Measurements from ENCODE around the gene HCRTR1. TPM values are rescaled to one million over a fixed set of nuclear protein-coding genes. Genes with fewer than 3 reads are reported as not detected.

HCRTR1 gene
- total and polyA plus RNA-seq, 2 donors (not counting 3 experiments of a cell fraction or from before 2014, with no cell fraction given) = 0.93 to 1.5 TPM

DNA sequence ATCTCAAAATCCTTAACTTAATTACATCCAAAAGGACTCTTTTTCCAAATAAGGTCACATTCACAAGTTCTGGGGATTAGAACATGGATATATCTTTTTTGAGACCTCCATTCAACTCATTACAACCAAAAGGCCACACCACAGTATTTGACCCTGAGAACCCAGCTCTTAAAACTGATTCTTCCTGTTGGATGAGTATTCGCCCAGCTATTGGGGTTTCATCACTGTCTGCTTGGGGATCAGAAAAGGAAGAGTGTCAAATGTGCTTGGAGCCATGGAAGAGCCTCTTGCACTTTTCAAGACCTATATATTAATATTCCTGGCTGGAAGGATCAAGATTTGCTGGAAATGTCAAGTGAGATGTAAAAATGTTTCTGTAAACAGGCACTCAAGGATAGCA lies 46.6 kb upstream of the HCRTR1 start:
- no peaks in the 10 kb centered on the region for H3K36me3 ChIP-seq (ENCODE audit: control insufficient read depth in 2 of 2, extremely low read depth in 1 of 2, insufficient read depth in 2 of 2, low read length in 2 of 2)
- CTCF ChIA-PET = interaction anchor here (0.7 to 2.0 kb wide), 7 partner anchors 10 to 47 kb away, joined by 3 to 5 read pairs (median 4); no protein-coding TSS in a partner anchor
- H3K79me2 ChIP-seq (ENCODE audit: control insufficient read depth, insufficient read depth, low read length) = peaks cover 2% of the 10 kb centered on the region
- TF ChIP-seq POLR2AphosphoS5 (IDR thresholded peaks at IDR 0.05; ENCODE audit: insufficient read depth, low read depth, low read length) = no peak
- TF ChIP-seq MYC (IDR thresholded peaks at IDR 0.05; ENCODE audit: low read depth, low read length) = no peak
- TF ChIP-seq EZH2 (IDR thresholded peaks at IDR 0.05; ENCODE audit: borderline replicate concordance, low read depth, low read length, severe bottlenecking) = no peak
- TF ChIP-seq GATA2 (IDR thresholded peaks at IDR 0.05; ENCODE audit: insufficient read depth, insufficient read length, low read depth, low read length) = no peak
- no peak for TF ChIP-seq JUN (IDR thresholded peaks at IDR 0.05; ENCODE audit: borderline replicate concordance, insufficient read depth, insufficient read length, low read depth)
- TF ChIP-seq POLR2A (IDR thresholded peaks at IDR 0.05; ENCODE audit: low read depth, low read length) = no peak
- TF ChIP-seq FOS (IDR thresholded peaks at IDR 0.05; ENCODE audit: borderline replicate concordance, insufficient read depth, low read length) = no peak
- FAIRE-seq (no peak), DNase-seq (ENCODE audit: low read depth, low spot score) (no peak)
- peaks cover 30% of the 10 kb centered on the region for H3K4me1 ChIP-seq (ENCODE audit: control insufficient read depth, extremely low read depth, insufficient read depth, low read length)
- no peak overlapping the region for H3K27ac ChIP-seq (ENCODE audit: insufficient read depth, low read depth, low read length)
- intact Hi-C loops (cut with micrococcal nuclease) (no loop called here), dilution Hi-C loops (cut with MboI; ENCODE audit: extremely low pct_ligation_motif_present, low sequenced_read_pairs) (no loop called here)
- H3K9me3 ChIP-seq (replicated peaks; ENCODE audit: control insufficient read depth, insufficient read depth, low read length) = no peaks in the 10 kb centered on the region
- no peaks in the 10 kb centered on the region for H3K27me3 ChIP-seq (ENCODE audit: control insufficient read depth in 2 of 2, insufficient read depth in 2 of 2, low read length in 2 of 2)
- no peaks in the 10 kb centered on the region for H4K20me1 ChIP-seq (replicated peaks; ENCODE audit: control insufficient read depth, extremely low read depth, insufficient read depth, low read length)
- BruUV-seq (replicated peaks) = no TSS peak
- no peak overlapping the region for H3K9ac ChIP-seq (replicated peaks; ENCODE audit: extremely low read depth, insufficient read depth, low read length)
- H3K4me3 ChIP-seq (replicated peaks in 1 of 3; ENCODE audit: insufficient read depth in 1 of 3, low read depth in 1 of 3, low read length in 3 of 3) = no peak overlapping the region
- H3K9me1 ChIP-seq (replicated peaks; ENCODE audit: control insufficient read depth, extremely low read depth, insufficient read depth, low read length) = no peaks in the 10 kb centered on the region
- no peak overlapping the region for H2AFZ ChIP-seq (ENCODE audit: low read depth, low read length)
- H3K4me2 ChIP-seq (ENCODE audit: insufficient read depth, low read length) = no peak overlapping the region
- POLR2A ChIA-PET = interaction anchor here (0.6 kb wide), 1 partner anchor 517 kb away, joined by 7 read pairs; no protein-coding TSS in a partner anchor

Data from endothelial cell of umbilical vein (primary cell).